Neuronal stem cell (in vitro differentiated cells): ENCODE results near the gene INAFM2.
A peak's percentile ranks its signal among the peaks of the same experiment; 100 is the strongest.

Experiments
- DNase-seq: peaks from one replicate; pipeline ENCODE4 v3.0.0-alpha.2; 2013; ENCODE audit warnings: low spot score
- H2AFZ ChIP-seq: one replicate; pipeline ENCODE4 v1.6.1; 2013; ENCODE audit warnings: mild to moderate bottlenecking, low read length, inconsistent platforms
- H2AK5ac ChIP-seq: 2 replicates; pipeline ENCODE4 v1.6.1; 2013; ENCODE audit warnings: low read depth, mild to moderate bottlenecking, inconsistent platforms, low read length, moderate library complexity, mixed read lengths
- H2BK120ac ChIP-seq: 2 replicates; pipeline ENCODE4 v1.6.1; 2013; ENCODE audit warnings: low read depth, mild to moderate bottlenecking, inconsistent platforms, low read length, moderate library complexity, mixed read lengths
- H2BK12ac ChIP-seq: one replicate; pipeline ENCODE4 v1.6.1; 2013; ENCODE audit warnings: low read length, inconsistent platforms
- H2BK15ac ChIP-seq: 2 replicates; pipeline ENCODE4 v1.6.1; 2013; ENCODE audit warnings: mild to moderate bottlenecking, low read length, inconsistent platforms, mixed read lengths
- H2BK5ac ChIP-seq: one replicate; pipeline ENCODE4 v1.6.1; 2013; ENCODE audit warnings: inconsistent platforms, mild to moderate bottlenecking, low read length, moderate library complexity
- H3K14ac ChIP-seq: one replicate; pipeline ENCODE4 v1.6.1; 2013; ENCODE audit warnings: low read length, inconsistent platforms
- H3K18ac ChIP-seq: 2 replicates; pipeline ENCODE4 v1.6.1; 2013; ENCODE audit warnings: low read length, inconsistent platforms
- H3K23ac ChIP-seq: 2 replicates; pipeline ENCODE4 v1.6.1; 2013; ENCODE audit warnings: low read depth, mild to moderate bottlenecking, mixed read lengths, low read length, inconsistent platforms; ENCODE audit not compliant: poor library complexity
- H3K27ac ChIP-seq: replicated peaks from 3 replicates; pipeline ENCODE4 v1.5.1; 2013; ENCODE audit warnings: low read length, inconsistent platforms
- H3K27me3 ChIP-seq, 3 experiments: 2 replicates each; pipeline ENCODE4 v1.6.1; 2013; ENCODE audit warnings: low read length in 3 of 3, mild to moderate bottlenecking in 2 of 3, inconsistent platforms in 1 of 3, low read depth in 1 of 3, mixed read lengths in 1 of 3, moderate library complexity in 1 of 3; ENCODE audit not compliant: control insufficient read depth in 3 of 3, insufficient read depth in 3 of 3
- H3K36me3 ChIP-seq, 2 donors: replicated peaks in 1 of 2; 2 replicates each; pipeline ENCODE4 v1.6.1; 2013; ENCODE audit warnings: low read length in 2 of 2; ENCODE audit not compliant: control insufficient read depth in 2 of 2, insufficient read depth in 2 of 2
- H3K4ac ChIP-seq: 2 replicates; pipeline ENCODE4 v1.6.1; 2013; ENCODE audit warnings: inconsistent platforms, mild to moderate bottlenecking, low read length, moderate library complexity
- H3K4me1 ChIP-seq, 2 donors: 1 replicate in 1 of 2; 2 replicates in 1 of 2; pipeline ENCODE4 v1.6.1; 2013; ENCODE audit warnings: low read length in 2 of 2, low read depth in 1 of 2; ENCODE audit not compliant: control insufficient read depth in 2 of 2, insufficient read depth in 1 of 2
- H3K4me2 ChIP-seq: one replicate; pipeline ENCODE4 v1.6.1; 2013; ENCODE audit warnings: mild to moderate bottlenecking, low read length, inconsistent platforms; ENCODE audit not compliant: insufficient read depth, poor library complexity, severe bottlenecking
- H3K4me3 ChIP-seq, 2 donors: 2 replicates each; pipeline ENCODE4 v1.5.1; 2013; ENCODE audit warnings: low read length in 2 of 2, mild to moderate bottlenecking in 2 of 2, inconsistent platforms in 1 of 2, moderate library complexity in 1 of 2
- H3K79me1 ChIP-seq: one replicate; pipeline ENCODE4 v1.6.1; 2013; ENCODE audit warnings: low read depth, mild to moderate bottlenecking, inconsistent platforms, low read length, moderate library complexity
- H3K9ac ChIP-seq: one replicate; pipeline ENCODE4 v1.6.1; 2013; ENCODE audit warnings: mild to moderate bottlenecking, low read depth, low read length, inconsistent platforms; ENCODE audit not compliant: poor library complexity
- H3K9me3 ChIP-seq, 2 donors: replicated peaks in 1 of 2; 2 replicates each; pipeline versions ENCODE3 to v1.6.1; 2013; ENCODE audit warnings: low read length in 2 of 2, mild to moderate bottlenecking in 2 of 2, inconsistent platforms in 1 of 2, low read depth in 1 of 2, mixed read lengths in 1 of 2, moderate library complexity in 1 of 2; ENCODE audit not compliant: control insufficient read depth in 2 of 2, insufficient read depth in 1 of 2
- H4K8ac ChIP-seq: one replicate; pipeline ENCODE4 v1.6.1; 2013; ENCODE audit warnings: low read depth, mild to moderate bottlenecking, inconsistent platforms, low read length, moderate library complexity
- H4K91ac ChIP-seq: one replicate; pipeline ENCODE4 v1.6.1; 2013; ENCODE audit warnings: low read length, low read depth, mild to moderate bottlenecking, inconsistent platforms; ENCODE audit not compliant: poor library complexity
- WGBS, 2 donors: extraction: QIAGEN DNeasy Blood & Tissue Kit; methylation state at CpG; one replicate each; pipeline ENCODE4 v1.1.7; 2013; ENCODE audit warnings: missing lambda C conversion rate in 2 of 2, mixed read lengths in 1 of 2; ENCODE audit not compliant: insufficient read length in 2 of 2, insufficient replicate concordance in 1 of 2; ENCODE audit errors: extremely low coverage in 2 of 2; 5-methylcytosine and 5-hydroxymethylcytosine counted together

INAFM2 gene

GRCh38 chr15:40357723-40358470 lies 34.4 kb downstream of the INAFM2 start, which contains the start of gene DISP2:
Gene DISP2, plus strand, starts transcription at chr15:40358219. Its CDS starts 103 bp downstream, at chr15:40358322.
- no peak within 1 kb of the TSS for H2BK15ac ChIP-seq
- no peak within 1 kb of the TSS for H3K27ac ChIP-seq
- no peak within 1 kb of the TSS for H2AK5ac ChIP-seq
- no peak within 1 kb of the TSS for H3K14ac ChIP-seq
- no peaks in the 10 kb centered on the region for H3K36me3 ChIP-seq
- H2AFZ ChIP-seq = peak within 1 kb of the TSS; percentile 97
- no peak within 1 kb of the TSS for H3K4ac ChIP-seq
- no peak within 1 kb of the TSS for H2BK5ac ChIP-seq
- DNase-seq = peak; percentile 90
- H3K23ac ChIP-seq = peak within 1 kb of the TSS; percentile 60
- no peaks in the 10 kb centered on the region for H3K79me1 ChIP-seq
- H3K18ac ChIP-seq = peak within 1 kb of the TSS; percentile 52
- H3K9me3 ChIP-seq = no peaks in the 10 kb centered on the region
- H2BK120ac ChIP-seq = no peak within 1 kb of the TSS
- no peak within 1 kb of the TSS for H2BK12ac ChIP-seq
- peaks cover 13 to 15% of the 10 kb centered on the region in 2 donors for H3K4me1 ChIP-seq
- H3K9ac ChIP-seq = peak within 1 kb of the TSS; percentile 75
- H3K4me2 ChIP-seq = peak within 1 kb of the TSS; percentile 90
- H3K27me3 ChIP-seq = peaks cover 0 to 84% (median 21%) of the 10 kb centered on the region in 3 experiments
- H4K8ac ChIP-seq = no peak within 1 kb of the TSS
- H3K4me3 ChIP-seq = peak within 1 kb of the TSS; percentile 53 to 76
- no CpG with 5 or more reads among the region's 82 CpGs for WGBS, 2 donors
- H4K91ac ChIP-seq = no peak within 1 kb of the TSS

GRCh38 chr15:40358471-40359353 lies 35.2 kb downstream of the INAFM2 start:
- Histone ChIP-seq H4K91ac (no peak overlapping the region), H3K18ac (peak overlapping the region; percentile 46), H3K4me1 (peaks cover 13 to 15% of the 10 kb centered on the region in 2 donors)

GRCh38 chr15:40360015-40360414 lies 36.5 kb downstream of the INAFM2 start:
- Histone ChIP-seq H2BK120ac (no peak overlapping the region), H3K4me1 (peaks cover 9 to 10% of the 10 kb centered on the region in 2 donors), H3K79me1 (no peaks in the 10 kb centered on the region), H3K27me3 (peaks cover 0 to 80% (median 21%) of the 10 kb centered on the region in 3 experiments), H3K36me3 (no peaks in the 10 kb centered on the region), H2BK15ac (no peak overlapping the region), H4K91ac (no peak overlapping the region), H3K9me3 (no peaks in the 10 kb centered on the region), H3K27ac (no peak overlapping the region), H3K4me3 (no peak overlapping the region), H3K14ac (no peak overlapping the region), H3K9ac (no peak overlapping the region), H4K8ac (no peak overlapping the region), H3K4ac (no peak overlapping the region), H2BK12ac (no peak overlapping the region), H3K23ac (no peak overlapping the region), H2AFZ (no peak overlapping the region), H2AK5ac (no peak overlapping the region), H2BK5ac (no peak overlapping the region), H3K4me2 (no peak overlapping the region), H3K18ac (no peak overlapping the region)
- WGBS, 2 donors = no CpG with 5 or more reads among the region's 4 CpGs
- DNase-seq = no peak

More at GRCh38 chr15:40358471-40359353, 35.2 kb downstream of the INAFM2 start:
- DNase-seq = no peak
- Histone ChIP-seq H3K4ac (no peak overlapping the region), H2BK12ac (no peak overlapping the region), H2BK5ac (no peak overlapping the region), H3K9ac (peak overlapping the region; percentile 38), H3K27me3 (peaks cover 0 to 80% (median 21%) of the 10 kb centered on the region in 3 experiments), H3K4me3 (peak overlapping the region; percentile 53 to 65), H2AFZ (peak overlapping the region; percentile 97), H2BK15ac (no peak overlapping the region), H2BK120ac (no peak overlapping the region), H3K4me2 (peak overlapping the region; percentile 90), H3K27ac (no peak overlapping the region), H3K9me3 (no peaks in the 10 kb centered on the region), H2AK5ac (no peak overlapping the region), H3K79me1 (no peaks in the 10 kb centered on the region), H3K14ac (no peak overlapping the region), H3K23ac (peak overlapping the region; percentile 60), H4K8ac (no peak overlapping the region), H3K36me3 (no peaks in the 10 kb centered on the region)
- no CpG with 5 or more reads among the region's 31 CpGs for WGBS, 2 donors

DNA sequence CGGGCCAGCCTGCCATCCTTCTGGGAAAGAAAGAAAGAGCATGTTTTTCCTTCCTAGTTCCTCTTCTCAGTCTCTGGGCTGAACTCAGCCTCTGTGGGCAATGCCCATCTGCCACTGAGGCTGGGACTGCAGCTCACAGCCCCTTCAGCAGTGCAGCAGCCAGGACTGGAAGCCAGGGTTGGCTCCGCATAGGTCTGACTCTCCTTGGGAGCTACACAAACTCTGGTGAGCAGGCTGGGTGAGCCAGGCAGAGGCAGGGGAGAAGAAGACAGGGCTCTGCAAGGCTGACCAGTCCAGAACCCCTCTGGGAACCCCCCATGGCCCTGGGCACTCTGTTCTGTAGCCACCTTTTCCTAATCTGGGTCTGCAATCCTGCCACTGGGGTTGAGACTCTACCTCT lies 38.1 kb downstream of the INAFM2 start:
- no peak overlapping the region for H2AK5ac ChIP-seq
- H4K91ac ChIP-seq = no peak overlapping the region
- DNase-seq = no peak
- no peak overlapping the region for H3K18ac ChIP-seq
- no peak overlapping the region for H2BK120ac ChIP-seq
- no peaks in the 10 kb centered on the region for H3K9me3 ChIP-seq
- WGBS, 2 donors = no CpG with 5 or more reads among the region's 2 CpGs
- H3K4ac ChIP-seq = no peak overlapping the region
- H2AFZ ChIP-seq = no peak overlapping the region
- H3K4me3 ChIP-seq = no peak overlapping the region
- no peak overlapping the region for H2BK5ac ChIP-seq
- H3K4me1 ChIP-seq = peaks cover 9 to 10% of the 10 kb centered on the region in 2 donors
- no peaks in the 10 kb centered on the region for H3K36me3 ChIP-seq
- H2BK15ac ChIP-seq = no peak overlapping the region
- no peak overlapping the region for H4K8ac ChIP-seq
- H3K14ac ChIP-seq = no peak overlapping the region
- H3K27me3 ChIP-seq = peaks cover 0 to 82% (median 25%) of the 10 kb centered on the region in 3 experiments
- H3K27ac ChIP-seq = no peak overlapping the region
- no peak overlapping the region for H3K4me2 ChIP-seq
- no peak overlapping the region for H3K9ac ChIP-seq
- no peak overlapping the region for H2BK12ac ChIP-seq
- no peak overlapping the region for H3K23ac ChIP-seq
- H3K79me1 ChIP-seq = no peaks in the 10 kb centered on the region
